GM18861 (cell line): Measurements from ENCODE around the gene SLC26A6.

Source experiments
- ATAC-seq: cut with Tn5 transposase; IDR thresholded peaks from one replicate; pipeline ENCODE4 v1.9.1; 2021; ENCODE audit not compliant: unreplicated experiment

Gene SLC26A6

DNA sequence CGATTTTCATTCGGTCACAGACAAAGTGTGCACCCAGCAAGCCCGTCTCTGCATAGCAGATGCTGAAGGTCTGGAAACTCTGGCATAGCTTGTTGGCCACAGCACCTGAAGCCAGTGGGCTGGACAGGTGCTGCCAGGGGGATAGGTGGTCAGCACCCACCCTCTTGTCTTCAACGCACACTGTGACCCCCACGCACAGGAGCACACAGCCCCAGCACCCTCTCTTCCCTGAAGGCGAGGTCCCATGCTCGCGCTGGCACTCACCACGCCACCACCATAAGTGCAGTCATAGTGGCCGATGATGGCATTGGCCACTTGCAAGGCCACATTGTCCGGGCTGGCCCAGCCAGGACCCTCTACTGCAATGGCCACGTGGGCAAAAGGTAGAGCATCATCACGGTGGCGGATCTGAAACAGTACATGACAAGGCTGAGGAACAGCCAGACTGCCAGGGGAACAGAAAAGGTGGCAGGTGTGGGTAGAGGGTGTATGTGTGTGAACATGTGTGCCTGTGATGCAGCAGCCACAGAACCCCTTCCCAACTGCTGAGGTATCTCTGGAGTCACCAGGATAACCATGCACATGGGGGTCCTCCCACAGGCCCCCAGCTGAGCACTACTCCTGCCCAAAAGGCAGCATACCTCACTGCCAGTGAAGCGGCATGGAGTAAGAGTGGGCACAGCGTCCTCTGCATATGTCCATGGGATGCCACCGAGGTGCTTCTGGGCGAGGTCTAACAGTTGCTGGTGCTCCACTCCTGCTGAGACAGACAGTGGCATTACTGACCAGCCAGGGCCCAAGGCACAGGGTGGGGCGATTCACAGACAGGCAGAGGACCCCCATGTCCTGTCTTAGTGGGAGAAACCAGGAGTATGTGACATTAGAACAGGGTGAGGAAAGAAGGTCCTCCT, 34.3 kb downstream of the SLC26A6 start:
- ATAC-seq: no peak

DNA sequence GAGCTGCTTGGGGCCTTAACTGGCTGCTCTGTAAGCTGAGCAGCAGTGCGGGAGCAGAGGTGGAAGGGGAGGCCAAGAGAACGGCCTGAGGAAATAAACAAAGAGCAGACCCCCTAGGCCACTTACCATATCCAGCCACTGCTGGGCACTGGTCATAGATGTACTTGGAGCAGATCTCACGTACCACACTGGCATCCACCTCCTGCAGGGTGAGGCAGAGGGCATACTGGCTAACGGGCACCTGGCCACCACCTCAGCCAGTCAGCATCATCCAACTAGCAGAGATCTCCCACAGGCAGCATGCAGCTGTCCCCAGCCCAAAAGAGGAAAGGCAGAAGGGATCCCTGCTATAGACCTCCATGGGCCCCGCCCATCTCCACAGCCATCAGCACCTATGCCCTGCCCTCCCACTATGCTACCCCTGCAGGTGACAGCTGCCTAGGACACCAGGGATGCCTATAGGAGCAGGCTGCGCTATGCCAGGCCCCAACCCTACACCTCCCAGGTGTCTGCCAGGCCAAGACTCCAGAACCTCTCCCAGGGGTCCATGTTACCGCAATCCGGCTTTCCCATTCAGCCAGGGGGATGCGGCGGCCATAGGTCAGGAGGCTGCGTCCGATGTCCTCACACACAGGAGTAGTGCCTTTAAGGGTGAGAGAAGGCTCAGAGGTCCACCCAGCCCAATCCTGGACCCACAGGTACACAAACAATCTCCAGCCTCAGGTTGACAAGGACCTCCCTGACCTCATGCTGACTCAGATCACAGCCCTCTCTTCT, 35.6 kb downstream of the SLC26A6 start:
- no peak for ATAC-seq

DNA sequence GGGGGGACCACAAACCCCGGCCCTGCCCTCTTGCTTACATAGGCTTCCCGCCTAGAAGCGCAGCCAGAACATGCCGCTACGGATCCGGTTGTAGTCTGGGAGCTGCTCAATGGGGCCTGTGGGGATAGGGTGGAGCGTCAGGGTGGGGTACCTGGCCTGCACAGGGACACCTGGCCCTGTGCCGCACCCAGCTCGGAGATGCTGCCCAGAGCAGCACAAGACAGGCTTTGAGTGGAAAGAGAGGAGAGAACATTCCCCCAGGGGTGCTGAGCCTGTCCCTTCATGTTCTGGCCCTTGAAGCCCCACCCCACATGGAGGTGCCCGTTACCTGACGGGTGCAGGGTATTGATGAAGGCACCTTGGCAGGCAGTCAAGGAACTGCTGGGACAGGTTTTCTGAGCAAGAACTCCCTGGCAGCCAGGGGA, 36.2 kb downstream of the SLC26A6 start:
- ATAC-seq: no peak

GRCh38 chr3:48598323-48599076, 36.8 kb downstream of the SLC26A6 start:
- no peak for ATAC-seq

DNA sequence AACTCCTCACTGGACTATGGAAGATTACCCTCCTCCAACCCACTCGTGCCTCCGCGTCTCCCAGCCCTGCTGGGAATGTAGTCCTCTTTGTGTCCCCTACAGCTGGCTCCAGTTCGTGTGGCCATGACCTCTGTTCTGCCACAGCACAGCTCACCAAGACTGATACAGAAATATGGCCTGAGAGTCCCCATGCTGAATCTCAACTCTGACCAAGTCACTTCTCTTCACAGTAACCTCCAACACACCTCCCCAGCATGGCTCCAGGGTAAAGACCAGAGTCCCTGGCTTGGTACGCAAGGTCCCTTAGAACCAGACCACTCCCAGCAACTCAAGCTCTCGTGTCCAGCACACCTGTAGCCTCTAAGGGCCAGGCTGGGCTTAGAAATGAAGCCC, 37.9 kb downstream of the SLC26A6 start:
- ATAC-seq: no peak

DNA sequence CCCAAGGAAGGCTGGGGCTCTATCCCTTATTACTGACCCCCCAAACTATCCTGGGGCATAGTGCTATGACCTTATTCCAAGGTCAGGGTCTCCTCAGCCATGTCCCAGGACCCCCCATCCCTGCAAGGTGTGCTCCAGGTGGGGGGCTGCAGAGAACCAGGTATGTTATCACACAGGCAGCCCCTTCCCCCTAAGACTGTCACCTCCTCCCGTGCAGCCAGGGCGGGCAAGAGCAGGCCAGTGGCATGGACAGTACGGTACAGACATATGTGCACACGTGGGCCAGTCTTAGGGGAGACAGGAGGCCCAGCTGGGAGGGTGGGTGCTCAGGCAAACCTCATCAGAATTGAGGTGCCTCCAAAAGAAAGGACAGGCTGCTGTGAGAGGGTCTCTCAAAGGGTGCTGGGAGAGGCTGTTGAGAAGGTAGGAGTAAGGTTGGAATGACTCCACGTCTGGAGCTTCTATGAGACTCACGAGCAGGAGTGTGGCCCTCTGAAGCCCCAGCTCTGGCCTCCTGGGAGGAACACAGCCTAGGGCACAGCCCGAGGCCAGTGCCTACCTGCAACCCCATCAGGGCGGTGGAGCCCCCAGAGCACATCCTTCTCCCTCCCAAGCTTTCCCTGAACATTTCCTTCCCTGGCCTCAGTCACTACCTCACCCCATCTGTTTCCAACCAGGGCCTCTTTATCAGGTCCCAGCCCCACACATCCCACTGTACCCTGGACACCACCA, 38.4 kb downstream of the SLC26A6 start:
- no peak for ATAC-seq

DNA sequence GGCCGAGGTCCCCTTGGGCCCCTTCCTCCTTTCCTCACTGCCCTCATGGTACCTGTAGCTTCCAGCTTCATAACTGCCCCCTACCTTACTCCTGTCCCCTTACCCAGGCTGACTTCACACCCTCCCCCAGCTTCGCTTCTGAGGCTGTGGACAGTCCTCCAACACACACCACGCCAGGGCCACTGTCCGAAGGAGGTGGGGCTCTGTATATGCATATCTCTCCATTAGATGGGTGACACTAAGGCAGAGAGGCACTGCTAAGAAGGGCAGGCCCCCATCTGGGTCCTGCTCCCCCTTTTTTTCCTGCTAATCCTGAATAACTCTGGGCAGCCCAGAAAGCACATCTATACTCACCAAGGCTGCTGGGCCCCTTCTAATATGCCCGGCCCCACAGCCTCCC, 39.1 kb downstream of the SLC26A6 start:
- no peak for ATAC-seq

DNA sequence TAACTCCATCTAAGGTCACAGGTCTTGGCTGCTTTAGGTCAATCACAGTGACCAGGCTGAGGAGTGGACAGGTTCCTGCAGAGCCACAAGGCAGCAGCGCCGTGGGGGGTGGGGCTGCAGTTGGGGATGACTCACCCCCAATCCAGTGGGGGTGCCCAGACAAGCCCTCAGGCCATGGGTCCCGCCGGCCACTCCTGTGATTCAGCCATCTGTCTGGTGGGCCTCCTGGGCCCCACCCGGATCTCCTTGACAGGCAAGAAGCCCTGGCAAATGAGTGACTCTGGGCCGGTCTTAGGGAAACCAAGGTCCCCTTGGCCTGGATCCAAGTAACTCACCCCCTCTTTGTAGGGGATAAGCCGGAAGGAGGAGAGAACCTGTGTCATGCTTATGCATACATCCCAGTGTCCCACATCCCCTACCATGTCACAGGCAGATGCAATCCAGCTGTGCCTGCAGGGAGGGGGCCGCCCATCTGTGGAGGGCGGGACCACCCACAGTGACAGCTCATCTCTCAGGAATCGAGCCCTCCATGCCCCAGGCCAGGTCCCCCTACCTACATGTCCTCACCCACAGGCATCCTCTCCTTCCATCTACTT, 39.6 kb downstream of the SLC26A6 start:
- no peak for ATAC-seq

DNA sequence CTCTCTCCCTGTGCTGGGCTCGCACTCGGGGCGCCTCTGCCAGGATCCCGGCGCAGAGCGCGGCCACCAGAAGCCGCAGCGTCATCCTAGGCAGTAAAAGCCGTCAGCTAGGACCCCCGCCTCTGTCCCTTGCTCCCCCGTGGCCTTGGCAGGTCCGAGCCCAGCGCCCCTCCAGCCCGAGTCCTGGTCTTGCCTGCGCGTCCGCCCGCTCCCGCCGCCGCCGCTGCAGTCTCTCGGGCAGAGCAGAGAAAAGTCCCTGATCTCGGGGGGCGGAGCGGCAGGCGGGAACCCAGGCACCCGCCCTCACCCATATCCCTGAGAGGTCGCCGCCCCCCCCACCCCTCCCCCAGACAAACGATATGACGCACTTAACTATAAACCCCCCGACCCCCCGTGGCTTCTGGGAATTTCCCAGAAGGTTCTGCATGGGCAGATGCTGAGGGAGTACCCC, 40.2 kb downstream of the SLC26A6 start, which contains the start of gene COL7A1:
COL7A1 (minus strand) TSS at position 255 of the 451 bp plus-strand sequence; CDS start at position 85, 170 bp downstream.
- ATAC-seq: no peak

- no peak for ATAC-seq
Measured at GRCh38 chr3:48594417-48595049, 40.7 kb downstream of the SLC26A6 start.

GRCh38 chr3:48593337-48593736, 41.9 kb downstream of the SLC26A6 start:
- ATAC-seq: no peak

DNA sequence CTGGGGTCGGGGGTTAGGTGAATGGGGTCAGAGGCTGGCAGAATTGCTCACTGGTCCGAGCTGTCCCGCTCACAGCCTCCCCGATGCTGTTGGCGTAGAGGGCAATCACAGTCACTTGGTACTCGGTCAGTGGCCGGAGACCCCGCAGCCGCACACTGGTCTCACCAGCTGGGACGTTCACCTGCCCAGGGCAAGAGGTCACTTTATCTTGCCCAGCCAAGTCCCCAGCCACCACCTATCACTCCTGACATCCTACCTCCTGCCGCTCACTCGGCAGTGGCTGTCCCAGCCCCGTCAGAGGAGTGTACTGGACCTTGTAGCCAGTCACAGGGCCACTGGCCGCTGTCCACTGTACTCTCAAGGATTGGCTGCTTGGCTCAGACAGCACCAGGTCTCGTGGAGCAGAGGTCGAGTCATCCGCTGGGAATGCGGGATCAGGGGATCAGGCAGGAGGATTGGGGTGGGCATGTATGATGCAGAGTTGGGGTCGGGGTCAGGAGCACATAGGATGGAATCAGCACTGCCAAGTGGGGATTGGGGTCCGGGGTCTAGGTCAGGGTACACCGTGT, 42.7 kb downstream of the SLC26A6 start:
- no peak for ATAC-seq

GRCh38 chr3:48591886-48592518, 43.3 kb downstream of the SLC26A6 start:
- ATAC-seq: no peak

GRCh38 chr3:48591436-48591835, 43.8 kb downstream of the SLC26A6 start:
- ATAC-seq: no peak

DNA sequence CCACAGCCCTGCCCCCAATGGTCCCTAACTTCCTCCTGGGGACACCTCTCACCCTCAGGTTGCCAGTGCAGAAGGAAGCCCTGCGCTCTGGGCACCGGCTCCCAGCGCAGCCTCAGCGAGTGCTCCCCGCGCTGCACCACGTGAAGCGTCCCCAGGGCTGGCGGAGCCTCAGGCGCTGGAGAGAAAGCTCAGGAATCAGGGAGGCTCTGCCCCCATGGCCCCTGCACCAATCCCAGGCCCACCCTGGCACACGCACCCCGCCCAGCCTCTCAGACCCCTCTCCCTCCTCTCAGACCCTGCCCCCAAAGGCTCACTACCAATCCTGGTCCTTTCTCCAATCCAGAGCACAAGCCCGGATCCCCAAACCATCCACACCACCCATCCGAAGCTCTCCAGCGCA, 47.0 kb downstream of the SLC26A6 start:
- ATAC-seq: no peak

DNA sequence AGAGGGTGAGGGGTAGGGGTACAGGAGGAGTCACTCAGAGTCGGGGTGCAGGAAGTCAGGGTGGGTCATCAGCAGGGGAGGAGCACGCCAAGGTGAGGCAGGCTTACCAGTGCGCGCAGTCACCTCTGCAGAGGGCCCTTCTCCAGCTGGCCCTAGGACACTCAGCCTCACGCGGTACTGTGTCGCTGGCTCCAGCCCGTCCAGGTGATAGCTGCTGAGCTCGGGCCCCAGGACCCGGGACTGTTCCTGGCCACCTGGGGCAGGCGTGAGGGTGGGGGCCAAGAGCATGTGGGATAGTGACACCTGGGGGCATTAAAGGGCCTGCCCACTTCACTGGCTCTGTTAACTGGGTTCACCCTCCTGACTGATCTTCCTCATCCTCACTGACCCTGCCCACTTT, 47.6 kb downstream of the SLC26A6 start:
- no peak for ATAC-seq

- no peak for ATAC-seq
Measured at GRCh38 chr3:48585411-48585810, 49.9 kb downstream of the SLC26A6 start.

DNA sequence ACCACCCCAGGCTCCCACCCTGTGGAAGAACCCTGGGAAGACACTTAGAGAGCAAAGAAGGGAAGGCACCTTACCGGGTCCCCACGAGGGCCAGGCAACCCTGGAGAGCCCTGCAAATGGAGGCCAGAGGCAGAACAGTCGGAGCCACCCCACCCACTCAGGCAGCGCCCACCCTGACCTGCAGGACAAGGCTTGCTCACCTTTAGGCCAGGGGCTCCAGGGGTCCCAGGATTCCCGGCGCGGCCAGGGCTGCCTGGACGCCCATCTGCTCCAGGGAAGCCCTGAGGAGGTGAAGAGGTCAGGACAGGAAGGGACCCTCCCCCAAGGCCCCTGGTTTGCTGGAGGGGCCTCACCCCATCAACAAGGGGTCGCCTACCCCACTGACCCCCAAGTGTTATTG, 50.4 kb downstream of the SLC26A6 start:
- ATAC-seq: no peak
